GM12864 (cell line): ENCODE results near the gene TRAF5.

Experiments
- DNase-seq: peaks from one replicate; pipeline ENCODE4 v3.0.0-alpha.2; 2011; ENCODE audit warnings: low read depth
- H3K4me3 ChIP-seq: 2 replicates; pipeline ENCODE4 v1.5.1; 2011; ENCODE audit warnings: mild to moderate bottlenecking, low read depth, low read length, control low read depth
- TF ChIP-seq, protein P1 (sequence below): IDR thresholded peaks from 2 replicates; pipeline ENCODE4 v1.5.1; 2011; ENCODE audit warnings: low read depth, mild to moderate bottlenecking, moderate library complexity, low read length, control low read depth, inconsistent platforms; ENCODE audit errors: missing control alignments

The TRAF5 gene

DNA sequence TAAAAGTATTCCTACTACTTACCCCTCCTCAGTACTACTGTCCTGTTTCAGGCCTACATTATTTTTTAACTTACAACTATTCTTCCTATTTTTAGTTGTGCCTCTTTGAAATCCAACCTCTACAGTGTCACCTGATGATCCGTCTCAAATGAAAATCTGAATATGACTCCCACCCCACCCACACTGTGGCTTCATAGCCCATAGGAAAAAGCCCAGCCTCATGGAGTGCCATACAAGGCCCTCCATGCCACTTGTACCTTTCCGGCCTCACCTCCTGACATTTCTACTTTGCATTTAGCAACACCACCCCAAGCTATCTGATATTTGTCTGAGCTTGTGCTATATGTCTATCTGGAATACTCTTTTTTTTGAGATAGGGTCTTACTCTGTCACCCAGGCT, 49.3 kb downstream of the TRAF5 start:
- TF ChIP-seq, protein P1, sequence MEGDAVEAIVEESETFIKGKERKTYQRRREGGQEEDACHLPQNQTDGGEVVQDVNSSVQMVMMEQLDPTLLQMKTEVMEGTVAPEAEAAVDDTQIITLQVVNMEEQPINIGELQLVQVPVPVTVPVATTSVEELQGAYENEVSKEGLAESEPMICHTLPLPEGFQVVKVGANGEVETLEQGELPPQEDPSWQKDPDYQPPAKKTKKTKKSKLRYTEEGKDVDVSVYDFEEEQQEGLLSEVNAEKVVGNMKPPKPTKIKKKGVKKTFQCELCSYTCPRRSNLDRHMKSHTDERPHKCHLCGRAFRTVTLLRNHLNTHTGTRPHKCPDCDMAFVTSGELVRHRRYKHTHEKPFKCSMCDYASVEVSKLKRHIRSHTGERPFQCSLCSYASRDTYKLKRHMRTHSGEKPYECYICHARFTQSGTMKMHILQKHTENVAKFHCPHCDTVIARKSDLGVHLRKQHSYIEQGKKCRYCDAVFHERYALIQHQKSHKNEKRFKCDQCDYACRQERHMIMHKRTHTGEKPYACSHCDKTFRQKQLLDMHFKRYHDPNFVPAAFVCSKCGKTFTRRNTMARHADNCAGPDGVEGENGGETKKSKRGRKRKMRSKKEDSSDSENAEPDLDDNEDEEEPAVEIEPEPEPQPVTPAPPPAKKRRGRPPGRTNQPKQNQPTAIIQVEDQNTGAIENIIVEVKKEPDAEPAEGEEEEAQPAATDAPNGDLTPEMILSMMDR, result no peak
- DNase-seq, result no peak
- no peak overlapping the region for H3K4me3 ChIP-seq

DNA sequence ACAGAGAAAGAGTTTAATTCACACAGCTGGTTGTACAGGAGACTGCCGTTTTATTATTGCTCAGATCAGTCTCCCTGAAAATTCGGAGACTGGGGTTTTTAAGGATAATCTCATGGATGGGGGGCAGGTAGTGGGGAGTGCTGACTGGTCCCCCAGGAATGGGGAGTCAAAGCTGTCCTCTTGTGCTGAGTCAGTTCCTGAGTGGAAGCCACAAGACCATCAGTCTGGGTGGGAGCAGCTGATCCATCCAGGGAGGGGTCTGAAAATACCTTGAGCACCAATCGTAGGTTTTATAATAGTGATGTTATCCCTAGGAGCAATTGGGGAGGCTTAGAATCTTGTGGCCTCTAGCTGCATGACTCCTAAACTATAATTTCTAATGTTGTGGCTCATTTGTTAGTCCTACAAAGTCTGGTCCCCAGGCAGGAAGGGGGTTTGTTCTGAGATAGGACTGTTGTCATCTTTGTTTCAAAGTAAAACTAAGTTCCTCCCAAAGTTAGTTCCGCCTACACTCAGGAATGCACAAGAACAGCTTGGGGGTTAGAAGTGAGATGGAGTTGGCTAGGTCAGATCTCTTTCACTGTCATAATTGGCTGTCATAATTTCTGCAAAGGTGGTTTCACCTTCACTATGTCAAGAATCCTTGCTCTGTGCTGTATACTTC, 50.3 kb downstream of the TRAF5 start:
- no peak for DNase-seq
- no peak overlapping the region for H3K4me3 ChIP-seq
- TF ChIP-seq, protein P1, result no peak

DNA sequence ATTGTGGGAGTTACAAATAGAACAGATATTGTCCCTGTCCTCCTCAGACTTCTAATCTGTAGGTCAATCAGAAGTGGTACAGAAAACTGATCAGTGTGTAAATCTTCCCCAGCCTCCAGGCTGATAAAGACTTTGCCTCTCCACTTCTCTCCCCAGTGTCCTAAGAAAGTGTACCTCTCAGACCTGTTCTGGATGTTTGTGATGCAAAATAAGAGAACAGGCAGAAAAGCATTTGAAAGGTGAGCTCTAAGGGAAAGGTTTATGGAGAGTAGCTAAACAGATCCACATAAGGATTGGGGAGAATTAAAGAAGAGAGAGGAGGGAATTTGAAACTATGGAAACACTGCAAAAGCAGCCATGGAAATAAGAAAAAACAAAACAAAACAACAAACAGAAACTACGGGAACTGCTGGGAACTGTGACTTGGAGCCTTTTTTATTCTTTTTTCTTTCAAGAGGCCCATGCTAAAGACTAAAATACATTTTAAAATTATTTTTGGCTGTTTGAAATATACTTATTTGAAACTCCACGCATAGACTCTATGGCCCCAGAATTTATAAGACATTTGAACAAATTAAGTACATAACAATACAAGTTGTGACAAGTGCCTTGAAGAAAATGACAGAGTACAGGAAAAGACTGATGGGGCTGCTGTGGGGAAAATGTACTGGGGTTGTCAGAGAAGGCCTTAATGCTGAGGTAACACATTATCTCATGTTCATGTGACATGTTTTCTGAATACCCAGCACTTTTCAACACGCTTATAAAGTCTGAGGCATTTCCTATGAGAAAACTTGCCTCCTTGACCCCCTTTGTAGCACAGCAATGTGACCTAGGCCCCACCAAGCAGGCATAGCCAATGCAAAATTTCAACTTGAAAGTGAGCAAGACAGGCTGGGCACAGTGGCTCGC, 51.2 kb downstream of the TRAF5 start:
- no peak overlapping the region for H3K4me3 ChIP-seq

DNA sequence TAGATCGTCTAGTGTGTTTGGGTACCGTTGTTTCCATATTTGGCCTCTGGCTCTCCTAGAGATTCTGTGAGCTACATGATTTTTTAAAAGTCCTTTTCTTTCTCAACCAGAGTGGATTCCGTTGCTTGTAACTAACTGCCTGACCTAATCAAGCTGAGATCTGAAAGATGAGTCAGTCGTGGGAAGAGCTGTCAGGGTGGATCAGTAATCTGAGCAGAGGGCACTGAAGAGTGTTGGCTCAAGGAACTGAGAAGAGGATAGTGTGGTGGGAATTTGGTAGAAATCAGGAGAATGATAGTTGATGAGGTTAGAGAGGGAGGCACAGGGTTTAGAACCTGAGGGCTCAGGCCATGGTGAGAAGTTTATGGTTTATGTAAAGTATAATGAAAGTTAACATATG, 52.2 kb downstream of the TRAF5 start:
- no peak for DNase-seq
- no peak overlapping the region for H3K4me3 ChIP-seq
- TF ChIP-seq, protein P1, result no peak

More for the DNA sequence above, 51.2 kb downstream of the TRAF5 start:
- TF ChIP-seq, protein P1, result no peak
- no peak for DNase-seq

DNA sequence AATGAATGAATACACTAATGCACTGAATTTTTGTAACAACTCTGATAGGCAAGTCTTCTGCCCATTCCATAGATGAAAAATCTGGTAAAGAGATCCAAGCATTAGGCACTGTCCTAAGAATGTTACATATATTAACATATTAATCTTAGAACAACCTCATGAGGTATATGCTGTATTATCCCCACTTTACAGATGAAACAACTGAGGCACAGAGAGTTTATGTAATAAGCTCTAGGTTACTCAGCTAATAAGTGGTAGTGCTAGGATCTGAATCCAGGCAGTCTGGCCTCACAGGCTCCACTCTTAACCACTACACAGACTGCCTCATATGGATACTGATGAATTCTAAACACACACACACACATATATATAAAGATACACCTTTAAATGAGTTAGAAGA, 52.8 kb downstream of the TRAF5 start:
- TF ChIP-seq, protein P1, result no peak
- no peak for DNase-seq

DNA sequence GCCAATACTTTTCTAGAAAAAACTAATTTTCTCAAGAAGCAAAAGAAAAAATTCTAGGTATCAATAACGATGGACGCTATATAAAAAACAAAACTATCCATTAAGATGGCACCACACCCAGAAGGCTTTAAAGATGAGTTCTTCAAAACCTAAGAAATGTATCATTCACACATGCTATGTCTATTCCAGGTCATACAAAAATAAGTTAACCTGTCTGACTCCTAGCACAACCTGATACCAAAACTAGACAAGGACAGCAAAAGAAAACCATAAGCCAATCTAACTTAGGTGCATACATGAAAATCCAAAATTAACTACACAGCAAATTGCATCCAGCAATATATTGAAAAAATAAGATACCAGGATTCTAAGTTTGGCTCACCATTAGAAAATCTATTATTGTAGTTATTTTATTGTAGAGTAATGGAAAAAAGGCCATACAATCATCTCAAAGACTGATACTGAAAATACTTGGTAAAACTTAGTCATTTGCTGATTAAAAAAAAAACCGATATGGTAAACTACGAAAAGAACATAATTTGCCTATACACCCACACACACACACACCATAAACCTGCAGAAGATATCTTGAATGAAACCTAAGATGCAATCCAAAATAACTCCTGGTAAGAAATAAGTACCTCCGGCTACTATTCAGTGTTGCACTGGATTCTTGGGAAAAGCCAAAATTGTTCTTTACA, 55.0 kb downstream of the TRAF5 start:
- no peak overlapping the region; the same call in 1 of the 2 replicates for H3K4me3 ChIP-seq

More for the DNA sequence above, 52.8 kb downstream of the TRAF5 start:
- H3K4me3 ChIP-seq, result no peak overlapping the region

More for the DNA sequence above, 55.0 kb downstream of the TRAF5 start:
- DNase-seq, result no peak
- TF ChIP-seq, protein P1, result no peak
